ENCODE results near the gene TOLLIP. TPM values are rescaled to one million over a fixed set of nuclear protein-coding genes. Genes with fewer than 3 reads are reported as not detected.
"Not testable (repeated sequence)": the region's sequence is repeated elsewhere in the genome, so short reads cannot be mapped to it uniquely, and the experiment has no call there.

TOLLIP gene
- total RNA-seq = 10 to 100 TPM; 26.1 to 60.8 (median 53.9) TPM
- polyA plus RNA-seq = 10 to 100 TPM; 14.1 to 25.8 TPM
- long read RNA-seq, donor 1, transcript TOLLIP-202 (6 exons, 3,617 nt) = major isoform, 187 of 262 reads
- long read RNA-seq, donor 1, partial matches to known transcripts = 54 of 262 reads
- long read RNA-seq, donor 1, other reads (novel, unspliced or antisense) = 16 of 262 reads
- long read RNA-seq, donor 2, transcript TOLLIP-202 (6 exons, 3,617 nt) = major isoform, 17 of 18 reads
- long read RNA-seq, donor 2, partial matches to known transcripts = 0 of 18 reads
- long read RNA-seq, donor 2, other reads (novel, unspliced or antisense) = 0 of 18 reads
- long read RNA-seq, donor 3, transcript TOLLIP-202 (6 exons, 3,617 nt) = major isoform, 154 of 211 reads
- long read RNA-seq, donor 3, partial matches to known transcripts = 9 of 211 reads
- long read RNA-seq, donor 3, other reads (novel, unspliced or antisense) = 44 of 211 reads

- DNase-seq = peak; percentile 96 to 98 (median 97)
- TF ChIP-seq EP300 (IDR thresholded peaks at IDR 0.05) (no peak), POLR2A (IDR thresholded peaks at IDR 0.05) (peak; percentile 71)
- TF ChIP-seq, protein P1, sequence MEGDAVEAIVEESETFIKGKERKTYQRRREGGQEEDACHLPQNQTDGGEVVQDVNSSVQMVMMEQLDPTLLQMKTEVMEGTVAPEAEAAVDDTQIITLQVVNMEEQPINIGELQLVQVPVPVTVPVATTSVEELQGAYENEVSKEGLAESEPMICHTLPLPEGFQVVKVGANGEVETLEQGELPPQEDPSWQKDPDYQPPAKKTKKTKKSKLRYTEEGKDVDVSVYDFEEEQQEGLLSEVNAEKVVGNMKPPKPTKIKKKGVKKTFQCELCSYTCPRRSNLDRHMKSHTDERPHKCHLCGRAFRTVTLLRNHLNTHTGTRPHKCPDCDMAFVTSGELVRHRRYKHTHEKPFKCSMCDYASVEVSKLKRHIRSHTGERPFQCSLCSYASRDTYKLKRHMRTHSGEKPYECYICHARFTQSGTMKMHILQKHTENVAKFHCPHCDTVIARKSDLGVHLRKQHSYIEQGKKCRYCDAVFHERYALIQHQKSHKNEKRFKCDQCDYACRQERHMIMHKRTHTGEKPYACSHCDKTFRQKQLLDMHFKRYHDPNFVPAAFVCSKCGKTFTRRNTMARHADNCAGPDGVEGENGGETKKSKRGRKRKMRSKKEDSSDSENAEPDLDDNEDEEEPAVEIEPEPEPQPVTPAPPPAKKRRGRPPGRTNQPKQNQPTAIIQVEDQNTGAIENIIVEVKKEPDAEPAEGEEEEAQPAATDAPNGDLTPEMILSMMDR (IDR thresholded peaks at IDR 0.05) = peak in 2 of 3 donors; percentile 47 to 54
- H3K4me1 ChIP-seq (ENCODE audit: insufficient read depth) = peaks cover 16% of the 10 kb centered on the region
These were observed at the start of gene TOLLIP for GRCh38 chr11:1309498-1310317. Gene TOLLIP (minus strand): TSS chr11:1309632. CDS start chr11:1309498, 134 bp downstream.

GRCh38 chr11:1358931-1359330 is 49.5 kb upstream of the TOLLIP start:
- H3K9me3 ChIP-seq; H3K36me3 ChIP-seq; H3K4me1 ChIP-seq (ENCODE audit: insufficient read depth); intact Hi-C loops (cut with DNase I); DNase-seq; H3K27ac ChIP-seq; H3K4me3 ChIP-seq; H3K27me3 ChIP-seq: not testable (repeated sequence)
- 92 to 94% (median 94%) methylated on average over 17 of the region's 17 CpGs for WGBS, 3 donors

More at GRCh38 chr11:1309498-1310317, at the start of gene TOLLIP:
- no peaks in the 10 kb centered on the region for H3K9me3 ChIP-seq
- peak within 1 kb of the TSS; percentile 66 to 90 for H3K27ac ChIP-seq
- no peaks in the 10 kb centered on the region for H3K36me3 ChIP-seq
- peak within 1 kb of the TSS; percentile 91 for H3K4me3 ChIP-seq
- intact Hi-C loops (cut with DNase I) = loop anchor here in 1 of 4 donors (10.0 kb wide), 1 partner anchor 205 kb away; no protein-coding TSS in a partner anchor
- no peaks in the 10 kb centered on the region for H3K27me3 ChIP-seq
- WGBS, 3 donors = 0 to 4% (median 1%) methylated on average over 73 to 97 of the region's 97 CpGs

DNA sequence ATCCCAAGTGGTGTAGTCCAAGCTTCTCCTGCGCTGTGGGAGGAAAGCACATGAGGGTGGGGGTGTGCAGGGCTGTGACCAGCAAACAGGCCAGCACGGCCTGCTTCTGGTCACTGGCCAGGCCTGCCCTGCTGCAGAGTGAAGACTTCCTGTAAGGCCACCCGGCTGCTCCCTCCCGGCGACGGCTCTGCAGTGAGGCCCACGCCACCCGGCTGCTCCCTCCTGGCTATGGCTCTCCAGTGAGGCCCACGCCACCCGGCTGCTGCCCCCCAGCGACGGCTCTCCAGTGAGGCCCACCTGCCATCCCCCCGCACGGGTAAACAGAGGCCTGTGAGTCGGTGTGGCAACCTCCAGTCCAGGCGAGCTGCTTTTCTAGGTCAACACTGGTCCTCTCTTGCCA is 48.9 kb upstream of the TOLLIP start:
- Histone ChIP-seq H3K4me1 (ENCODE audit: insufficient read depth) (no peaks in the 10 kb centered on the region), H3K4me3 (no peak overlapping the region), H3K9me3 (no peaks in the 10 kb centered on the region), H3K27ac (no peak overlapping the region), H3K36me3 (no peaks in the 10 kb centered on the region), H3K27me3 (no peaks in the 10 kb centered on the region)
- intact Hi-C loops (cut with DNase I) = no loop called here
- no peak for TF ChIP-seq POLR2A (IDR thresholded peaks at IDR 0.05)
- TF ChIP-seq, protein P1 (IDR thresholded peaks at IDR 0.05) = no peak
- TF ChIP-seq EP300 (IDR thresholded peaks at IDR 0.05) = no peak
- no peak for DNase-seq
- 25 to 44% (median 42%) methylated on average over 16 of the region's 16 CpGs for whole genome bisulfite sequencing, 3 donors

DNA sequence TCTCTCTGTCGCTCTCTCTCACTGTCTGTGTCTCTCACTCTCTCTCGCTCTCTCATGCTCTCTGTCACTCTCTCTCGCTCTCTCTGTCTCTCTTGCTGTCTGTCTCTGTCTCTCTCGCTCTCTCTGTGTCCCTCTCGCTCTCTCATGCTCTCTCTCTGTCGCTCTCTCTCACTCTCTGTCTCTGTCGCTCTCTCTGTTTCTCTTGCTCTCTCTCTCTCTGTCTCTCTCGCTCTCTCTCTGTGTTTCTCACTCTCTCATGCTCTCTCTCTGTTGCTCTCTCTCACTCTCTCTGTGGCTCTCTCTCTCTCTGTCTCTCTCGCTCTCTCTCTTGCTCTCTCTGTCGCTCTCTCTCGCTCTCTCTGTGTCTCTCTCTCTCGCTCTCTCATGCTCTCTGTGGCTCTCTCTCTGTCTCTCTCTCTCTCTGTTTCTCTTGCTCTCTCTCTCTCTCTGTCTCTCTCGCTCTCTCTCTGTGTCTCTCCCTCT is 47.1 kb upstream of the TOLLIP start:
- DNase-seq = no peak
- no peaks in the 10 kb centered on the region for H3K36me3 ChIP-seq
- no peaks in the 10 kb centered on the region for H3K27me3 ChIP-seq
- H3K4me1 ChIP-seq (ENCODE audit: insufficient read depth) = no peaks in the 10 kb centered on the region
- H3K27ac ChIP-seq = no peak overlapping the region
- 77 to 86% (median 83%) methylated on average over 13 of the region's 13 CpGs for WGBS, 3 donors
- TF ChIP-seq, protein P1 (IDR thresholded peaks at IDR 0.05) = no peak
- no peak for TF ChIP-seq EP300 (IDR thresholded peaks at IDR 0.05)
- no peak for TF ChIP-seq POLR2A (IDR thresholded peaks at IDR 0.05)
- intact Hi-C loops (cut with DNase I) = no loop called here
- no peaks in the 10 kb centered on the region for H3K9me3 ChIP-seq
- H3K4me3 ChIP-seq = no peak overlapping the region

Data from ovary (tissue), 10 donors.